Subcutaneous adipose tissue (tissue), 4 donors: ENCODE measurements around the gene PET117. TPM values are rescaled to one million over a fixed set of nuclear protein-coding genes. Genes with fewer than 3 reads are reported as not detected.

ENCODE experiments used
- CTCF ChIP-seq: fragments of 450-650 bp; IDR thresholded peaks from one replicate; pipeline ENCODE4 v1.5.1; 2016; ENCODE audit warnings: low read depth, mild to moderate bottlenecking, control low read depth, antibody characterized with exemption, moderate library complexity
- small RNA-seq: library from RNA; depleted of rRNA; stranded (forward); fragments of <200 nt; gene quantifications from one replicate; pipeline ENCODE3, GENCODE V24; 2016
- total RNA-seq, 4 donors: library from RNA; depleted of rRNA; stranded (reverse); fragments of >200 nt; gene quantifications; one replicate each; pipeline ENCODE4 v1.1.0, GENCODE V29; 2016

The PET117 gene
- total RNA-seq, 4 donors from 2014 or later: 8.2 to 13.0 (median 9.5) TPM

- no peak for TF ChIP-seq CTCF
These were observed 52.9 kb downstream of the PET117 start for GRCh38 chr20:18190338-18191233.

GRCh38 chr20:18191306-18191705 is 53.6 kb downstream of the PET117 start:
- no peak for TF ChIP-seq CTCF

Small RNA genes within 50 kb of the gene (small RNA-seq; reads per million reads assigned to genes)
- gene RF00019 (0.49 reads per million), gene RNU7-137P (not detected)

Other genes starting within 250 kb of the PET117 start
- gene SNX5, start 169.1 kb upstream of the PET117 start, total RNA-seq: 100 to 1,000 TPM; 114 to 169 (median 139) TPM
- 10 to 100 TPM in 3 of 4 donors, 1 to 10 TPM in 1; 7.8 to 23.0 (median 14.9) TPM for gene MGME1, start 168.8 kb upstream of the PET117 start, total RNA-seq
- gene OVOL2, start 79.9 kb upstream of the PET117 start, total RNA-seq: not detected
- 10 to 100 TPM; 10.0 to 17.3 (median 12.4) TPM for gene KAT14, start within 50 bp of the PET117 start, total RNA-seq
- gene ZNF133, start 150.7 kb downstream of the PET117 start, total RNA-seq: 10 to 100 TPM in 3 of 4 donors, 1 to 10 TPM in 1; 5.9 to 18.9 (median 16.8) TPM